A549 (cell line): Measurements from ENCODE around the gene ZNF532.

Experiments
- CHD2 ChIP-seq: fragments of 150-350 bp; IDR thresholded peaks from 2 replicates; pipeline ENCODE4 v1.6.1; 2014; ENCODE audit warnings: low read length; ENCODE audit not compliant: partially characterized antibody
- CTCF ChIP-seq: fragments of >200 bp; sonication (Bioruptor Twin); formaldehyde crosslinking; IDR thresholded peaks from 3 replicates; pipeline ENCODE4 v1.5.1; 2016
- EP300 ChIP-seq, 2 experiments: fragments of >200 bp; sonication (Bioruptor Twin); formaldehyde crosslinking; IDR thresholded peaks; 2 replicates in 1 of 2; 3 replicates in 1 of 2; pipeline ENCODE4 v1.6.1; 2016 to 2017
- HMGXB4 ChIP-seq: fragments of 250-450 bp; sonication (Bioruptor Pico); IDR thresholded peaks from 2 replicates; pipeline ENCODE4 v1.5.0; 2021; ENCODE audit warnings: mild to moderate bottlenecking, moderate library complexity, borderline replicate concordance
- HOXA7 ChIP-seq: fragments of 250-450 bp; sonication (Bioruptor Pico); IDR thresholded peaks from 2 replicates; pipeline ENCODE4 v1.5.0; 2020; ENCODE audit warnings: mild to moderate bottlenecking, moderate library complexity
- MAX ChIP-seq: IDR thresholded peaks from 2 replicates; pipeline ENCODE4 v1.6.1; 2012
- MYC ChIP-seq: IDR thresholded peaks from 2 replicates; pipeline ENCODE4 v1.6.1; 2012; ENCODE audit warnings: mild to moderate bottlenecking, inconsistent platforms, low read length, improper control_type of control experiment, borderline replicate concordance
- NPAS2 ChIP-seq: fragments of 250-450 bp; sonication (Bioruptor Pico); IDR thresholded peaks from 2 replicates; pipeline ENCODE4 v1.8.0; 2022; ENCODE audit warnings: mild to moderate bottlenecking, moderate library complexity, borderline replicate concordance
- PBX3 ChIP-seq: IDR thresholded peaks from 2 replicates; pipeline ENCODE4 v1.6.1; 2012
- POLR2A ChIP-seq: IDR thresholded peaks from 2 replicates; pipeline ENCODE4 v1.6.1; 2012; ENCODE audit warnings: mild to moderate bottlenecking, low read length
- RFX5 ChIP-seq: fragments of 450-650 bp; IDR thresholded peaks from 2 replicates; pipeline ENCODE4 v1.7.1; 2014; ENCODE audit warnings: antibody characterized with exemption, mild to moderate bottlenecking, moderate library complexity
- USF2 ChIP-seq: fragments of 450-650 bp; IDR thresholded peaks from 2 replicates; pipeline ENCODE4 v1.6.1; 2014; ENCODE audit warnings: antibody characterized with exemption
- TF ChIP-seq, protein P1 (sequence below): fragments of 150-350 bp; IDR thresholded peaks from 2 replicates; pipeline ENCODE4 v1.6.1; 2014; ENCODE audit warnings: low read depth, mild to moderate bottlenecking, low read length

GRCh38 chr18:59024829-59025228, 160.2 kb downstream of the ZNF532 start:
- TF ChIP-seq USF2 = no peak
- TF ChIP-seq NPAS2 (CRISPR knock-in tag) = no peak
- no peak for TF ChIP-seq HMGXB4 (CRISPR knock-in tag)
- no peak for TF ChIP-seq RFX5
- TF ChIP-seq CTCF = no peak
- TF ChIP-seq EP300 (IDR thresholded peaks at IDR 0.05) = no peak
- no peak for TF ChIP-seq PBX3
- TF ChIP-seq HOXA7 (CRISPR knock-in tag) = no peak
- TF ChIP-seq POLR2A = no peak
- TF ChIP-seq CHD2 = no peak
- no peak for TF ChIP-seq MAX
- no peak for TF ChIP-seq MYC
- TF ChIP-seq, protein P1, sequence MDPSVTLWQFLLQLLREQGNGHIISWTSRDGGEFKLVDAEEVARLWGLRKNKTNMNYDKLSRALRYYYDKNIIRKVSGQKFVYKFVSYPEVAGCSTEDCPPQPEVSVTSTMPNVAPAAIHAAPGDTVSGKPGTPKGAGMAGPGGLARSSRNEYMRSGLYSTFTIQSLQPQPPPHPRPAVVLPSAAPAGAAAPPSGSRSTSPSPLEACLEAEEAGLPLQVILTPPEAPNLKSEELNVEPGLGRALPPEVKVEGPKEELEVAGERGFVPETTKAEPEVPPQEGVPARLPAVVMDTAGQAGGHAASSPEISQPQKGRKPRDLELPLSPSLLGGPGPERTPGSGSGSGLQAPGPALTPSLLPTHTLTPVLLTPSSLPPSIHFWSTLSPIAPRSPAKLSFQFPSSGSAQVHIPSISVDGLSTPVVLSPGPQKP = no peak
